Measurements from ENCODE around the gene SRSF3. TPM values are rescaled to one million over a fixed set of nuclear protein-coding genes. Genes with fewer than 3 reads are reported as not detected.
"Not testable (repeated sequence)": the region's sequence is repeated elsewhere in the genome, so short reads cannot be mapped to it uniquely, and the experiment has no call there.

SRSF3 gene
- total and polyA plus RNA-seq, 2 donors (not counting 1 experiment from before 2014, with no cell fraction given), result 316 to 642 TPM

GRCh38 chr6:36605560-36606391 lies 11.6 kb downstream of the SRSF3 start:
- Histone ChIP-seq H3K27ac (ENCODE audit: low read length in 2 of 2) (peak overlapping the region in 1 of 2 donors; percentile 21), H3K36me3 (replicated peaks in 1 of 2; ENCODE audit: control extremely low read depth in 1 of 2, control insufficient read depth in 1 of 2, extremely low read depth in 1 of 2, insufficient read depth in 2 of 2, low read length in 1 of 2) (peaks cover 22 to 90% of the 10 kb centered on the region in 2 experiments), H4K20me1 (ENCODE audit: control insufficient read depth, insufficient read depth, low read length, poor library complexity, severe bottlenecking) (peaks cover 73% of the 10 kb centered on the region), H3K4me3 (ENCODE audit: control extremely low read depth in 1 of 5, extremely low read depth in 1 of 5, insufficient read depth in 1 of 5, low read depth in 2 of 5, low read length in 4 of 5) (no peak overlapping the region), H3K9me3 (ENCODE audit: control extremely low read depth in 1 of 3, control insufficient read depth in 2 of 3, insufficient read depth in 1 of 3, low read length in 2 of 3) (no peaks in the 10 kb centered on the region), H3K27me3 (replicated peaks in 1 of 4; ENCODE audit: control extremely low read depth in 1 of 4, control insufficient read depth in 3 of 4, insufficient read depth in 4 of 4, low read length in 3 of 4) (no peaks in the 10 kb centered on the region), H3K4me2 (replicated peaks; ENCODE audit: low read depth, low read length, poor library complexity, severe bottlenecking) (no peak overlapping the region), H3K4me1 (ENCODE audit: control insufficient read depth in 2 of 2, insufficient read depth in 2 of 2, low read length in 2 of 2) (peaks cover 8 to 13% of the 10 kb centered on the region in 2 donors), H3K79me2 (ENCODE audit: control insufficient read depth, insufficient read depth, low read length) (peaks cover 90% of the 10 kb centered on the region), H3K9ac (ENCODE audit: low read length) (no peak overlapping the region), H2AFZ (ENCODE audit: insufficient read depth, low read depth, low read length, poor library complexity, severe bottlenecking) (no peak overlapping the region)
- H3K27me3 Mint-ChIP-seq, result no peaks in the 10 kb centered on the region
- peaks cover 65% of the 10 kb centered on the region for H3K4me1 Mint-ChIP-seq
- ChIA-PET CTCF (interaction anchor here (1.3 to 2.0 kb wide), 3 partner anchors 8 to 170 kb away, joined by 3 to 8 read pairs (median 7); no protein-coding TSS in a partner anchor), POLR2A (interaction anchor here (1.5 kb wide), 1 partner anchor 8 kb away, joined by 5 read pairs; no protein-coding TSS in a partner anchor)
- WGBS (ENCODE audit: insufficient coverage), result 91% methylated on average over 3 of the region's 7 CpGs
- peak overlapping the region; percentile 47 for H3K27ac Mint-ChIP-seq
- no peak for TF ChIP-seq EZH2 (IDR thresholded peaks at IDR 0.05; ENCODE audit: borderline replicate concordance, insufficient read depth, low read depth, low read length, poor library complexity, severe bottlenecking)
- TF ChIP-seq, protein P1, sequence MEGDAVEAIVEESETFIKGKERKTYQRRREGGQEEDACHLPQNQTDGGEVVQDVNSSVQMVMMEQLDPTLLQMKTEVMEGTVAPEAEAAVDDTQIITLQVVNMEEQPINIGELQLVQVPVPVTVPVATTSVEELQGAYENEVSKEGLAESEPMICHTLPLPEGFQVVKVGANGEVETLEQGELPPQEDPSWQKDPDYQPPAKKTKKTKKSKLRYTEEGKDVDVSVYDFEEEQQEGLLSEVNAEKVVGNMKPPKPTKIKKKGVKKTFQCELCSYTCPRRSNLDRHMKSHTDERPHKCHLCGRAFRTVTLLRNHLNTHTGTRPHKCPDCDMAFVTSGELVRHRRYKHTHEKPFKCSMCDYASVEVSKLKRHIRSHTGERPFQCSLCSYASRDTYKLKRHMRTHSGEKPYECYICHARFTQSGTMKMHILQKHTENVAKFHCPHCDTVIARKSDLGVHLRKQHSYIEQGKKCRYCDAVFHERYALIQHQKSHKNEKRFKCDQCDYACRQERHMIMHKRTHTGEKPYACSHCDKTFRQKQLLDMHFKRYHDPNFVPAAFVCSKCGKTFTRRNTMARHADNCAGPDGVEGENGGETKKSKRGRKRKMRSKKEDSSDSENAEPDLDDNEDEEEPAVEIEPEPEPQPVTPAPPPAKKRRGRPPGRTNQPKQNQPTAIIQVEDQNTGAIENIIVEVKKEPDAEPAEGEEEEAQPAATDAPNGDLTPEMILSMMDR (IDR thresholded peaks at IDR 0.05), result no peak
- DNase-seq (no peak), ATAC-seq (ENCODE audit: low read depth) (no peak)
- intact Hi-C loops (cut with micrococcal nuclease), result no loop called here
- no peak overlapping the region for H3K4me3 Mint-ChIP-seq
- H3K9me3 Mint-ChIP-seq (ENCODE audit: insufficient read depth), result no peaks in the 10 kb centered on the region

GRCh38 chr6:36607305-36607682 lies 13.1 kb downstream of the SRSF3 start:
- H3K27ac ChIP-seq (ENCODE audit: low read length in 2 of 2); intact Hi-C loops (cut with micrococcal nuclease); H3K4me3 ChIP-seq (ENCODE audit: control extremely low read depth in 1 of 5, extremely low read depth in 1 of 5, insufficient read depth in 1 of 5, low read depth in 2 of 5, low read length in 4 of 5); H3K27me3 Mint-ChIP-seq; H3K9ac ChIP-seq (ENCODE audit: low read length); H3K4me3 Mint-ChIP-seq; H3K9me3 Mint-ChIP-seq (ENCODE audit: insufficient read depth); H3K27ac Mint-ChIP-seq; H3K27me3 ChIP-seq (replicated peaks in 1 of 4; ENCODE audit: control extremely low read depth in 1 of 4, control insufficient read depth in 3 of 4, insufficient read depth in 4 of 4, low read length in 3 of 4); H3K9me3 ChIP-seq (ENCODE audit: control extremely low read depth in 1 of 3, control insufficient read depth in 2 of 3, insufficient read depth in 1 of 3, low read length in 2 of 3); ATAC-seq (ENCODE audit: low read depth); H2AFZ ChIP-seq (ENCODE audit: insufficient read depth, low read depth, low read length, poor library complexity, severe bottlenecking); H3K4me2 ChIP-seq (replicated peaks; ENCODE audit: low read depth, low read length, poor library complexity, severe bottlenecking); DNase-seq: not testable (repeated sequence)
- peaks cover 60% of the 10 kb centered on the region for H3K4me1 Mint-ChIP-seq
- 100% methylated on average over 6 of the region's 8 CpGs for WGBS (ENCODE audit: insufficient coverage)
- POLR2A ChIA-PET, result interaction anchor here (1.5 kb wide), 1 partner anchor 9 kb away, joined by 5 read pairs; no protein-coding TSS in a partner anchor
- peaks cover 75% of the 10 kb centered on the region for H3K79me2 ChIP-seq (ENCODE audit: control insufficient read depth, insufficient read depth, low read length)
- peaks cover 8 to 13% of the 10 kb centered on the region in 2 donors for H3K4me1 ChIP-seq (ENCODE audit: control insufficient read depth in 2 of 2, insufficient read depth in 2 of 2, low read length in 2 of 2)
- H3K36me3 ChIP-seq (replicated peaks in 1 of 2; ENCODE audit: control extremely low read depth in 1 of 2, control insufficient read depth in 1 of 2, extremely low read depth in 1 of 2, insufficient read depth in 2 of 2, low read length in 1 of 2), result peaks cover 19 to 90% of the 10 kb centered on the region in 2 experiments
- CTCF ChIA-PET, result interaction anchor here (0.9 to 2.0 kb wide), 6 partner anchors 10 to 168 kb away, joined by 3 to 10 read pairs (median 4); no protein-coding TSS in a partner anchor
- H4K20me1 ChIP-seq (ENCODE audit: control insufficient read depth, insufficient read depth, low read length, poor library complexity, severe bottlenecking), result peaks cover 69% of the 10 kb centered on the region

Data from B cell (primary cell).